HCT116 (cell line): Measurements from ENCODE around the gene PSG6. TPM values are rescaled to one million over a fixed set of nuclear protein-coding genes. Genes with fewer than 3 reads are reported as not detected.
"Not testable (repeated sequence)": the region's sequence is repeated elsewhere in the genome, so short reads cannot be mapped to it uniquely, and the experiment has no call there.

Experiments used
- ATAC-seq: fragments of 200-7000 bp; cut with Tn5 transposase; 2 replicates; pipeline ENCODE4 v1.9.1; 2020; ENCODE audit warnings: mild to moderate bottlenecking, moderate library complexity
- BruUV-seq: library from RNA; stranded (reverse); fragments of 400-500 nt; replicated peaks from 2 replicates; lab custom pipeline; 2021; lab: Mats Ljungman, UMichigan
- CTCF ChIA-PET: fragments of 300-600 bp; sonication (Branson Sonifier 250); formaldehyde crosslinking; loops from one replicate; lab custom pipeline; 2021; ENCODE audit warnings: antibody characterized with exemption; lab: Charles Lee
- POLR2A ChIA-PET: fragments of 300-600, 350-600 bp; sonication (Branson Sonifier 250); formaldehyde crosslinking; loops from one replicate; lab custom pipeline; 2021; ENCODE audit warnings: antibody characterized with exemption; lab: Charles Lee
- RAD21 ChIA-PET, 2 experiments: fragments of 300-600 bp; sonication (Branson Sonifier 250); formaldehyde crosslinking; loops; one replicate each; lab custom pipeline; 2023; ENCODE audit warnings: low total read pairs in 2 of 2; ENCODE audit not compliant: uncharacterized antibody in 2 of 2, unreplicated experiment in 2 of 2, low non-redundant PET in 1 of 2; lab: Charles Lee
- DNase-seq: peaks from one replicate; pipeline ENCODE4 v3.0.0-alpha.2; 2010; ENCODE audit warnings: low read depth, low spot score
- H2AFZ ChIP-seq: fragments of 200-600 bp; shearing (Covaris generic), sonication (generic); 2 replicates; pipeline ENCODE4 v1.6.1; 2017; ENCODE audit warnings: low read depth, mixed run types, mixed read lengths, antibody characterized with exemption, low read length; ENCODE audit not compliant: poor library complexity, severe bottlenecking
- H3K27ac ChIP-seq: 2 replicates; pipeline ENCODE4 v1.5.1; 2012; ENCODE audit warnings: low read depth, low read length
- H3K27me3 ChIP-seq: fragments of 200-600 bp; sonication (generic); 2 replicates; pipeline ENCODE4 v1.6.1; 2016; ENCODE audit warnings: mixed run types, low read length, mixed read lengths; ENCODE audit not compliant: insufficient read depth
- H3K36me3 ChIP-seq, 2 experiments: fragments of 200-500 bp in 1 of 2; fragments of 200-600 bp in 1 of 2; sonication (Bioruptor generic) in 1 of 2; sonication (generic) in 1 of 2; 2 replicates each; pipeline versions ENCODE4 v1.5.1 to v1.6.1; 2014 to 2016; ENCODE audit warnings: low read length in 2 of 2, inconsistent platforms in 1 of 2, mixed read lengths in 1 of 2, mixed run types in 1 of 2; ENCODE audit not compliant: insufficient read depth in 2 of 2, control insufficient read depth in 1 of 2
- H3K4me1 ChIP-seq, 2 experiments: fragments of 200-600 bp in 1 of 2; sonication (generic) in 1 of 2; 2 replicates each; pipeline versions ENCODE4 v1.5.1 to v1.6.1; 2012 to 2017; ENCODE audit warnings: low read length in 2 of 2, inconsistent platforms in 1 of 2, mild to moderate bottlenecking in 1 of 2, mixed read lengths in 1 of 2, mixed run types in 1 of 2, moderate library complexity in 1 of 2; ENCODE audit not compliant: insufficient read depth in 2 of 2, control insufficient read depth in 1 of 2
- H3K4me2 ChIP-seq: fragments of 200-600 bp; sonication (generic); 2 replicates; pipeline ENCODE4 v1.6.1; 2017; ENCODE audit warnings: mixed run types, low read length, mixed read lengths
- H3K4me3 ChIP-seq, 2 experiments: fragments of 200-600 bp in 1 of 2; sonication (generic) in 1 of 2; replicated peaks in 1 of 2; 2 replicates each; pipeline ENCODE4 v1.5.1; 2011 to 2016; ENCODE audit warnings: low read length in 2 of 2, control low read depth in 1 of 2, low read depth in 1 of 2, mild to moderate bottlenecking in 1 of 2, mixed read lengths in 1 of 2, mixed run types in 1 of 2
- H3K79me2 ChIP-seq: fragments of 200-600 bp; sonication (generic); 2 replicates; pipeline ENCODE4 v1.6.1; 2017; ENCODE audit warnings: mild to moderate bottlenecking, mixed run types, low read length, moderate library complexity, mixed read lengths; ENCODE audit not compliant: insufficient read depth
- H3K9ac ChIP-seq: fragments of 200-600 bp; sonication (generic); 2 replicates; pipeline ENCODE4 v1.6.1; 2016; ENCODE audit warnings: low read length, mixed read lengths
- H3K9me2 ChIP-seq: fragments of 200-600 bp; sonication (generic), shearing (Covaris generic); 2 replicates; pipeline ENCODE4 v1.6.1; 2017; ENCODE audit warnings: mixed run types, mild to moderate bottlenecking, moderate library complexity; ENCODE audit not compliant: insufficient read depth
- H3K9me3 ChIP-seq, 2 experiments: fragments of 200-500 bp in 1 of 2; fragments of 200-600 bp in 1 of 2; sonication (Bioruptor generic) in 1 of 2; sonication (generic) in 1 of 2; 2 replicates each; pipeline ENCODE4 v1.6.1; 2014 to 2017; ENCODE audit warnings: low read length in 2 of 2, mixed read lengths in 2 of 2, inconsistent platforms in 1 of 2, low read depth in 1 of 2, mild to moderate bottlenecking in 1 of 2, mixed run types in 1 of 2, moderate library complexity in 1 of 2; ENCODE audit not compliant: control insufficient read depth in 1 of 2, insufficient read depth in 1 of 2
- H4K20me1 ChIP-seq: fragments of 200-600 bp; sonication (generic), shearing (Covaris generic); 2 replicates; pipeline ENCODE4 v1.6.1; 2017; ENCODE audit warnings: mixed run types, mild to moderate bottlenecking, moderate library complexity; ENCODE audit not compliant: insufficient read depth
- CEBPB ChIP-seq: IDR thresholded peaks from 2 replicates; pipeline ENCODE4 v1.6.1; 2012; ENCODE audit warnings: low read depth
- EGR1 ChIP-seq: IDR thresholded peaks from 2 replicates; pipeline ENCODE4 v1.6.1; 2012; ENCODE audit warnings: low read depth
- EZH2phosphoT487 ChIP-seq: fragments of 200-600 bp; IDR thresholded peaks from 2 replicates; pipeline ENCODE4 v1.6.1; 2018; ENCODE audit warnings: antibody characterized with exemption, borderline replicate concordance
- FOSL1 ChIP-seq: IDR thresholded peaks from 2 replicates; pipeline ENCODE4 v1.6.1; 2012; ENCODE audit warnings: low read depth
- POLR2A ChIP-seq: IDR thresholded peaks from 2 replicates; pipeline ENCODE4 v1.7.0; 2011; ENCODE audit warnings: borderline replicate concordance; ENCODE audit not compliant: insufficient read depth, insufficient read length; ENCODE audit errors: extremely low read depth
- RAD21 ChIP-seq: IDR thresholded peaks from 2 replicates; pipeline ENCODE4 v1.6.1; 2012; ENCODE audit warnings: low read depth, mild to moderate bottlenecking
- SP1 ChIP-seq: IDR thresholded peaks from 2 replicates; pipeline ENCODE4 v1.6.1; 2012; ENCODE audit warnings: low read depth
- SRF ChIP-seq: IDR thresholded peaks from 2 replicates; pipeline ENCODE4 v1.6.1; 2012; ENCODE audit warnings: low read depth
- YY1 ChIP-seq: IDR thresholded peaks from 2 replicates; pipeline ENCODE4 v1.6.1; 2011; ENCODE audit warnings: low read length, low read depth, moderate library complexity, mild to moderate bottlenecking; ENCODE audit not compliant: insufficient replicate concordance; ENCODE audit errors: extremely low read depth
- ZFX ChIP-seq: fragments of 450-650 bp; IDR thresholded peaks from 2 replicates; pipeline ENCODE4 v1.6.1; 2017
- intact Hi-C: fragments of 100-400 bp; cut with micrococcal nuclease; formaldehyde crosslinking; loops from 2 replicates; pipeline ENCODE4 v1.10.0; 2022
- total RNA-seq: library from RNA; stranded (reverse); gene quantifications from one replicate; pipeline ENCODE4 v1.2.1, GENCODE V29; 2021; ENCODE audit not compliant: unreplicated experiment
- TF ChIP-seq, protein P1 (sequence below): IDR thresholded peaks from 2 replicates; pipeline ENCODE4 v1.6.1; 2012
- TF ChIP-seq, protein P2 (sequence below): IDR thresholded peaks from 2 replicates; pipeline ENCODE4 v1.6.1; 2012; ENCODE audit warnings: low read depth
- TF ChIP-seq, protein P3 (sequence below): IDR thresholded peaks from 2 replicates; pipeline ENCODE4 v1.6.1; 2012
- TF ChIP-seq, protein P4 (sequence below), 3 experiments: fragments of 200-600 bp in 1 of 3; sonication (generic) in 1 of 3; IDR thresholded peaks in 2 of 3; conservative IDR thresholded peaks in 1 of 3; 2 replicates each; pipeline ENCODE4 v1.5.1; 2012 to 2017; ENCODE audit warnings: low read depth in 2 of 3, low read length in 2 of 3, antibody characterized with exemption in 1 of 3, borderline replicate concordance in 1 of 3, control low read depth in 1 of 3, mild to moderate bottlenecking in 1 of 3, mixed read lengths in 1 of 3, mixed run types in 1 of 3, moderate library complexity in 1 of 3; ENCODE audit not compliant: insufficient read depth in 1 of 3

The PSG6 gene
- total RNA-seq, 1 experiment from 2014 or later: not detected

DNA sequence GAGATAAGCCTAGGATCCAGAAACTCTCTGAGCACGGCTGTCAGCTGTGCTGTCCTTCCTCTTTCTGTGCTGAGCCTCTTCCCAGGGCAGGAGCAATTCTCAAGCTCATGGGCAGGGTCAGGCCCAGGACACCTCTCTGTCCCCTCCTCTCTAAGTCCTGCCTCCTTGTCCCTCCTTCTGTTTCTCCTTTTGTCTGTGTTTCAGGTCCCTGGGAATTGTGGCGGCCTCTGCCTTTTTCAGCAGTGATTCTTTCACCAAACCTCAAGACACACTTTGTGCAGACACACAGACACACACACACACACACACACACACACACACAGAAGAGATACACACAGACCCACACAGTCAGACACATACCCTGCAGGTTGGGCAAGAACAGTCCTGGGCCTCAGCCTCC, 38.1 kb downstream of the PSG6 start, which contains the start of gene PSG1:
Gene PSG1, minus strand, starts transcription at position 101 of the 400 bp plus-strand sequence. CDS start 132 bp downstream, outside the sequence.
- Histone ChIP-seq H3K4me3 (no peak within 1 kb of the TSS), H4K20me1 (no peaks in the 10 kb centered on the region), H3K79me2 (no peaks in the 10 kb centered on the region), H2AFZ (no peak within 1 kb of the TSS), H3K9me2 (no peaks in the 10 kb centered on the region), H3K36me3 (no peaks in the 10 kb centered on the region), H3K9me3 (no peaks in the 10 kb centered on the region), H3K27ac (no peak within 1 kb of the TSS), H3K4me1 (peaks cover 0 to 15% of the 10 kb centered on the region in 2 experiments; a peak in 2 of 4 replicates), H3K4me2 (no peak within 1 kb of the TSS), H3K27me3 (no peaks in the 10 kb centered on the region), H3K9ac (no peak within 1 kb of the TSS)
- TF ChIP-seq SRF: no peak
- TF ChIP-seq SP1: no peak
- TF ChIP-seq, protein P1, sequence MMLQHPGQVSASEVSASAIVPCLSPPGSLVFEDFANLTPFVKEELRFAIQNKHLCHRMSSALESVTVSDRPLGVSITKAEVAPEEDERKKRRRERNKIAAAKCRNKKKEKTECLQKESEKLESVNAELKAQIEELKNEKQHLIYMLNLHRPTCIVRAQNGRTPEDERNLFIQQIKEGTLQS: no peak
- TF ChIP-seq, protein P2, sequence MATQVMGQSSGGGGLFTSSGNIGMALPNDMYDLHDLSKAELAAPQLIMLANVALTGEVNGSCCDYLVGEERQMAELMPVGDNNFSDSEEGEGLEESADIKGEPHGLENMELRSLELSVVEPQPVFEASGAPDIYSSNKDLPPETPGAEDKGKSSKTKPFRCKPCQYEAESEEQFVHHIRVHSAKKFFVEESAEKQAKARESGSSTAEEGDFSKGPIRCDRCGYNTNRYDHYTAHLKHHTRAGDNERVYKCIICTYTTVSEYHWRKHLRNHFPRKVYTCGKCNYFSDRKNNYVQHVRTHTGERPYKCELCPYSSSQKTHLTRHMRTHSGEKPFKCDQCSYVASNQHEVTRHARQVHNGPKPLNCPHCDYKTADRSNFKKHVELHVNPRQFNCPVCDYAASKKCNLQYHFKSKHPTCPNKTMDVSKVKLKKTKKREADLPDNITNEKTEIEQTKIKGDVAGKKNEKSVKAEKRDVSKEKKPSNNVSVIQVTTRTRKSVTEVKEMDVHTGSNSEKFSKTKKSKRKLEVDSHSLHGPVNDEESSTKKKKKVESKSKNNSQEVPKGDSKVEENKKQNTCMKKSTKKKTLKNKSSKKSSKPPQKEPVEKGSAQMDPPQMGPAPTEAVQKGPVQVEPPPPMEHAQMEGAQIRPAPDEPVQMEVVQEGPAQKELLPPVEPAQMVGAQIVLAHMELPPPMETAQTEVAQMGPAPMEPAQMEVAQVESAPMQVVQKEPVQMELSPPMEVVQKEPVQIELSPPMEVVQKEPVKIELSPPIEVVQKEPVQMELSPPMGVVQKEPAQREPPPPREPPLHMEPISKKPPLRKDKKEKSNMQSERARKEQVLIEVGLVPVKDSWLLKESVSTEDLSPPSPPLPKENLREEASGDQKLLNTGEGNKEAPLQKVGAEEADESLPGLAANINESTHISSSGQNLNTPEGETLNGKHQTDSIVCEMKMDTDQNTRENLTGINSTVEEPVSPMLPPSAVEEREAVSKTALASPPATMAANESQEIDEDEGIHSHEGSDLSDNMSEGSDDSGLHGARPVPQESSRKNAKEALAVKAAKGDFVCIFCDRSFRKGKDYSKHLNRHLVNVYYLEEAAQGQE: no peak
- no peak for TF ChIP-seq FOSL1
- no peak for TF ChIP-seq RAD21
- no peak for TF ChIP-seq EGR1
- no peak for TF ChIP-seq ZFX
- no peak for TF ChIP-seq EZH2phosphoT487
- no peak for TF ChIP-seq CEBPB
- TF ChIP-seq YY1: no peak
- TF ChIP-seq, protein P3, sequence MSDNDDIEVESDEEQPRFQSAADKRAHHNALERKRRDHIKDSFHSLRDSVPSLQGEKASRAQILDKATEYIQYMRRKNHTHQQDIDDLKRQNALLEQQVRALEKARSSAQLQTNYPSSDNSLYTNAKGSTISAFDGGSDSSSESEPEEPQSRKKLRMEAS: no peak
- TF ChIP-seq, protein P4, sequence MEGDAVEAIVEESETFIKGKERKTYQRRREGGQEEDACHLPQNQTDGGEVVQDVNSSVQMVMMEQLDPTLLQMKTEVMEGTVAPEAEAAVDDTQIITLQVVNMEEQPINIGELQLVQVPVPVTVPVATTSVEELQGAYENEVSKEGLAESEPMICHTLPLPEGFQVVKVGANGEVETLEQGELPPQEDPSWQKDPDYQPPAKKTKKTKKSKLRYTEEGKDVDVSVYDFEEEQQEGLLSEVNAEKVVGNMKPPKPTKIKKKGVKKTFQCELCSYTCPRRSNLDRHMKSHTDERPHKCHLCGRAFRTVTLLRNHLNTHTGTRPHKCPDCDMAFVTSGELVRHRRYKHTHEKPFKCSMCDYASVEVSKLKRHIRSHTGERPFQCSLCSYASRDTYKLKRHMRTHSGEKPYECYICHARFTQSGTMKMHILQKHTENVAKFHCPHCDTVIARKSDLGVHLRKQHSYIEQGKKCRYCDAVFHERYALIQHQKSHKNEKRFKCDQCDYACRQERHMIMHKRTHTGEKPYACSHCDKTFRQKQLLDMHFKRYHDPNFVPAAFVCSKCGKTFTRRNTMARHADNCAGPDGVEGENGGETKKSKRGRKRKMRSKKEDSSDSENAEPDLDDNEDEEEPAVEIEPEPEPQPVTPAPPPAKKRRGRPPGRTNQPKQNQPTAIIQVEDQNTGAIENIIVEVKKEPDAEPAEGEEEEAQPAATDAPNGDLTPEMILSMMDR (IDR thresholded peaks at IDR 0.05 in 2 of 3, conservative IDR thresholded peaks at IDR 0.05 in 1 of 3; ENCODE audit: borderline replicate concordance in 1 of 3, insufficient read depth in 1 of 3, low read depth in 2 of 3, low read length in 2 of 3): no peak
- TF ChIP-seq POLR2A: no peak
- intact Hi-C loops: no loop called here
- POLR2A ChIA-PET: no interaction called here
- BruUV-seq: no TSS peak
- CTCF ChIA-PET: no interaction called here
- DNase-seq: no peak
- RAD21 ChIA-PET: no interaction called here
- ATAC-seq: no peak

DNA sequence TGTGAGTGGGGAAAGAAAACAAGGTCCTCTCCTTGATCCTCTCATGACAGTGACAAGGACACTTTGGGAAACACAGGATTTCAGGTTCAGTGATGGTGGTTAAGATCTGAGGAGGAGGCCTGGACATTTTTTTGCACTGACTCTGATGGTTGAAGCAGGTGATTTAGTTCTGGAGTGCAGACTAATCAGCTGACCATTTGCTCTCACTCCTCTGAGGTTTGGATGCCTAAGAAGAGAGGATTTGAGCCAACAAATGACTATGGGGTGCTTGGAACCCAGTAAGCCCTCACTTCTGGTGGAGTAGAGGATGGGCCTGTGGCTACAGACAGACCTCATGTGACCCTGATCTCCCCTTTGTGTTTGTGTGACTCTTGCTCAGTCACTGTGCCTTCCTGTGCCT, 41.1 kb downstream of the PSG6 start:
- ATAC-seq, H3K4me2 ChIP-seq, H3K9ac ChIP-seq, H3K27ac ChIP-seq, H2AFZ ChIP-seq, H3K36me3 ChIP-seq, H3K9me2 ChIP-seq, H3K4me3 ChIP-seq, POLR2A ChIA-PET, intact Hi-C loops, DNase-seq, H3K79me2 ChIP-seq, H4K20me1 ChIP-seq, H3K27me3 ChIP-seq, BruUV-seq, H3K9me3 ChIP-seq, RAD21 ChIA-PET: not testable (repeated sequence)
- peaks cover 0 to 17% of the 10 kb centered on the region in 2 experiments; a peak in 2 of 4 replicates for H3K4me1 ChIP-seq
- CTCF ChIA-PET: interaction anchor here (1.3 kb wide), 1 partner anchor 9 kb away, joined by 4 read pairs; no protein-coding TSS in a partner anchor
